Mesenteric fat pad (tissue), 1 donor: Measurements from ENCODE around the gene ENPP3. TPM values are rescaled to one million over a fixed set of nuclear protein-coding genes. Genes with fewer than 3 reads are reported as not detected.
"Not testable (repeated sequence)": the region's sequence is repeated elsewhere in the genome, so short reads cannot be mapped to it uniquely, and the experiment has no call there.

Experiments
- DNase-seq: peaks from one replicate; pipeline ENCODE4 v3.0.0-alpha.2; 2020; ENCODE audit warnings: low spot score
- total RNA-seq: library from RNA; stranded (reverse); fragmentation: NEBNext Ultra II Directional; extraction: Animal tissue kit (Norgen Biotek cat#: 25700); gene quantifications from one replicate; pipeline ENCODE4 v1.2.1, GENCODE V29; 2021
- donor health status: DM: yes; HTN: yes; CAD: no.

ENPP3 gene
- total RNA-seq, 1 donor from 2014 or later = 0.48 TPM

DNA sequence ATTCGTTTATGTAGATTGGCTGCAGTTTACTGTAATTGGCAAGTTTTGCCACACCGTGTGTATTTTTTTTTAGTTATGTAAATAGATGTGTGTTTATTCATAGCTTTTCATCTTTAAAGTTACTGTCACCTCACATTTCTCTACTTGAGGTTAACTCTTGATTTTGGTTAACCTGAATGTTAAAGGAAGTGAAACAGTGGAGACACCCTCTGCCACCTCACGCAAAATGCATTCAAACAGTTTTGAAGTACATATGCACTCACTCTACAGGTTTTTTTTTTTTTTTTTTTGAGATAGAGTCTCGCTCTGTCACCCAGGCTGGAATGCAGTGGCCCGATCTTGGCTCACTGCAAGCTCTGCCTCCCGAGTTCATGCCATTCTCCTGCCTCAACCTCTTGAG, 46.4 kb downstream of the ENPP3 start:
- no peak for DNase-seq

GRCh38 chr6:131685266-131685780, 48.2 kb downstream of the ENPP3 start:
- no peak for DNase-seq

DNA sequence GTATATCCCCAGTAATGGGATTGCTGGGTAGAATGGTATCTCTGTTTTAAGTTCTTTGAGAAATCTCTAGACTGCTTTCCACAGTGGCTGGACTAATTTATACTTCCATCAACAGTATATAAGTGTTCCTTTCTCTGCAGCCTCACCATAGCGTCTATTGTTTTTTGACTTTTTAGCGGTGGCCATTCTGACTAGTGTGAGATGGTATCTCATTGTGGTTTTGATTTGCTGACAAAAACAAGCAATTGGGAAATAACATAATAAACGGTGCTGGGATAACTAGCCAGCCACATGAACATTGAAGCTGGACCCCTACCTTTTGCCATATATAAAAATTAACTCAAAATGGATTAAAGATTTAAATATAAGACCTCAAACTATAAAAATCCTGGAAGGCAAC, 49.9 kb downstream of the ENPP3 start:
- DNase-seq = no peak

DNA sequence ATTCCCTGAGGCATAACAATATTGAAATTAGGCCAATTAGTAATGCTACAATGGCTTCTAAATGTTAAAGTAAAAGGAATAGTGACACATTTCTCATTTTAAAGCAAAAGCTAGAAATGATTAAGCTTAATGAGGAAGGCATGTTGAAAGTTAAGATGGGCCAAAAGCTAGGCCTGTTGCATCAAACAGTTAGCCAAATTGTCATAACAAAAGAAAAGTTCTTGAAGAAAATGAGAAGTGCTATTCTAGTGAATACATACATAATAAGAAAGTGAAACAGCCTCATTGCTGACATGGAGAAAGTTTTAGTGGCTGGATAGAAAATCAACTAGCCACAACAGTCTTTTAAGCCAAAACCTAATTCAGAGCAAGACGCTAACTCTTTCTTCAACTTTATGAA, 51.2 kb downstream of the ENPP3 start:
- no peak for DNase-seq

GRCh38 chr6:131692031-131692430, 54.9 kb downstream of the ENPP3 start:
- no peak for DNase-seq

DNA sequence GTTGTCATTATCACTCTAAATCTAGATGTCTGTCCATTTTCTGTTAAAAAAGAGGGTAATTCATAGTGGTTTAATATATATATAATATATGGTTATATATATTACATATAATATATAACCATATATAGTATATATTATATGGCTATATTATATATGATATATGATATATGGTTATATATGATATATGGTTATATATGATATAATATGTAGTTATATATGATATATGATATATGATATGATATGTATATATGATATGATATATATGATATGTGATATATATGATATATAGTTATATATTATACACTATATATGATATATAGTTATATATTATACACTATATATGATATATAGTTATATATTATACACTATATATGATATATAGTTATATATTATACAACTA, 55.5 kb downstream of the ENPP3 start:
- no peak for DNase-seq

- no peak for DNase-seq
These were observed 56.3 kb downstream of the ENPP3 start for GRCh38 chr6:131693384-131693783.

- DNase-seq = no peak
These were observed 57.8 kb downstream of the ENPP3 start for GRCh38 chr6:131694832-131695426.

DNA sequence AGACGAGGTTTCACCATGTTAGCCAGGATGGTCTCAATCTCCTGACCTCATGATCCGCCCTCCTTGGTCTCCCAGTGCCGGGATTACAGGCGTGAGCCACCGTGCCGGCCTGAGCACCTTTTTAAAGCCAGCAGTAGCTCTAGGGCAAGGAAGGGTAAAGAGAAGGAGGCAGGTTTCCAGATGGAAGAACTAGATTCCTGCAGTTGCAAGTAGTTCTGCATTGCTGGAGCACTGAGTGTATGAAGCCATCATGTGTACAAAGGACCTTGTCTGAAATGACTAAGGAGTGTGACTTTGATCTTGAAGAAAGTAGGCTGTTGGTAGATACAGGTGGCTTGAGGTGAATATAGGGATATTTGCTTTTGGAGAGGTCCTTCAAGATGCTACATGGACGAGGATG, 59.9 kb downstream of the ENPP3 start:
- no peak for DNase-seq

DNA sequence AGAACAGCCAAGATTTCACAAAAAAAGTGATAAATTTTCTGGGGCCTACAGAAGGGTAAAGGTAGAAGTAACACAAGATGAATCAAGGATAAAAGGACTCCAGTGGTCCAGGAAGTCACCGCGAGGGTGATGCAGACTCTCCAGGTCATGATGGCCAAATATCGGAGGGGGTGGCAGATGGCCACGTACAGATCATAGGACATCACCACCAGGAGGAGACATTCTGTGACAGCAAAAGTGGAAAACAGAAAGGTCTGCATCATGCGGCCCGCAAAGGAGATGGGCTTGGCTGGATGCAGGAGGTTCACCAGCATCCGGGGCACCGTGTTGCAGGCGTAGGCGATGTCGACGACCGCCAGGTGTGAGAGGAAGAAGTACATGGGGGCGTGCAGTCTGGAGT, 63.7 kb downstream of the ENPP3 start:
- DNase-seq = not testable (repeated sequence)

DNA sequence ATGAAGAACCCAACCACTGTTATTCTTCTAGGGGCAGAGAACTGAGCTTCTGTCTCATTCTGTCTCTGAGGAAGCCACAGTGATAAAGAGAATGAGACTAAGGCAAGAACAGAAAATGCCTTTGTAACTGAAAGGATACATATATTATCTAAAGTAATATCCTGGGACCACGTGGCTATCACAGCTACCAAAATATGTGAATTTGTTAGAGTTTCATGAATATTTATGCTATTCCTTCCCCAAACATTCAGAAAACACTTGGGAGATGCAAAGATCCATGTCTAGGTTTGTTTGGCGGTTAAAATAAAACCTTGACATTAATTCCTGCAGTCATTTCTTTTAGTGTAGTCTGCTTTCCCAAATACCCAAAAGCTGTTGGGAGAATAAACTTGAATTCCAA, 66.8 kb downstream of the ENPP3 start:
- DNase-seq = not testable (repeated sequence)

DNA sequence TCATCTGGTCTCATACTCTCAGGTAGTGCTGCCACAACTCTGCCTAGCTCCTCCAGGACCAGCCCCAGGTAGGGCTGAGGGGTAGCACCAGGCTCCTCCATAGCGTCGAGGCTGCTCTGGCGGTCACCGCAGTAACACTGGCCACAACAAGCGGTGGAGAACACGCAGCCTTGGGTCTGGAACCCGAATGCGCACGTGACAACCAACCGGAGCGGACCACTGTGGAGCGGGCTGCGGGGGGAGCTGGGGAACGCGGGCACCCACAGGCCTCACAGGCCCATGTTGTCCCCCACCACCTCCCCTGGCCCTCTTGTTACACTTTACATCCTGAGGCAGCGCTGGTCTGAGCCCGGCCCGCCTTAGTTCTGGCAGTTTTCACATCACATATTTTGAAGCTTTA, 73.8 kb downstream of the ENPP3 start, which contains the start of gene CTAGE9:
Gene CTAGE9, minus strand, starts transcription at position 101 of the 400 bp plus-strand sequence. Its CDS starts 0 bp downstream, at position 101.
- DNase-seq = not testable (repeated sequence)

- DNase-seq = not testable (repeated sequence)
These were observed 78.5 kb downstream of the ENPP3 start for GRCh38 chr6:131715567-131715966.

DNA sequence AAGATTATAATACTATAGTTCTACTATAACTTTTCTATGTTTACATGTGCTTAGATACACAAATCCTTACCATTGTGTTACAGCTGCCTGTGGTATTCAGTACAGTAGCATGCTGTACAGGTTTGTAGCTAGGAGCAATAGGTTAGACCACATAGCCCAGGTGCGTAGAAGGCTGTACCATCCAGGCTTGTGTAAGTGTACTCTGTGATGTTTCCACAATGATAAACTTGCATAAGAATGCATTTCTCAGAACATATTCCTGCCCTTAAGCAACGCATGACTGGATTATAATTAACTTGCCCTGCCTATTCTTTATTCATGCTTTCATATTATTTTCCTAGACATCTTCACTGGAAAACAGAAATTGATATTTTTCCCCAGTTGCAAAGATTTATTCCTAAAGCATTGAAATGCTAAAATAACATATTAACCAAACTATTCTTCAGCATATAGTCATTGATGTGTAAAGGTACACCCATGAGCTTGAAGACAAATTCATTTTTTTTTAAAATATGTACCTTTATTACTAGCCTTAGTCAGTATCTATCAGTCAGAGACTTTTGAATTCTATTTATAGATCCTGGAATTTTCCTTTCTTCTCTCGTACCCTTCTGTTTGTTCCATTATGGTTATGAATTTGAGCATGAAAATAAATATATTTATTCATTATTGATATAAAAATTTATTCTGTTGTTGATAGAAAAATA, 80.9 kb downstream of the ENPP3 start:
- no peak for DNase-seq

- DNase-seq = no peak
These were observed 84.1 kb downstream of the ENPP3 start for GRCh38 chr6:131721161-131721560.

GRCh38 chr6:131724114-131724513, 87.0 kb downstream of the ENPP3 start:
- DNase-seq = no peak

DNA sequence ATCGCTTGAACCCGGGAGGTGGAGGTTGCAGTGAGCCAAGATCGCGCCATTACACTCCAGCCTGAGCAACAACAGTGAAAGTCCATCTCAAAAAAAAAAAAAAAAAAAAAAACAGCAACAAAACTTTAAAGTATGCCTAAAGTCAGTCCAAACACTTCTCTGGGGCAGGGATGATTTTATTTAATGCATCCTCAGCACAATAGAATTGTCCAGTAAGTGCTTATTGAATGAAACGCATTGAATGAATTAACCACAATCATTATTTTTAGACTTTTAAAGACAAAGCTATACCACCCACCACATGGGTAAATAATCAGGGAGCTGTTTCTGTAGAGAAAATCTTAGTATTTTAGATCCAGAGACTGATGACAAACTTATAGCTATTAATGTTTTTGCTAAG, 90.4 kb downstream of the ENPP3 start:
- DNase-seq = no peak

DNA sequence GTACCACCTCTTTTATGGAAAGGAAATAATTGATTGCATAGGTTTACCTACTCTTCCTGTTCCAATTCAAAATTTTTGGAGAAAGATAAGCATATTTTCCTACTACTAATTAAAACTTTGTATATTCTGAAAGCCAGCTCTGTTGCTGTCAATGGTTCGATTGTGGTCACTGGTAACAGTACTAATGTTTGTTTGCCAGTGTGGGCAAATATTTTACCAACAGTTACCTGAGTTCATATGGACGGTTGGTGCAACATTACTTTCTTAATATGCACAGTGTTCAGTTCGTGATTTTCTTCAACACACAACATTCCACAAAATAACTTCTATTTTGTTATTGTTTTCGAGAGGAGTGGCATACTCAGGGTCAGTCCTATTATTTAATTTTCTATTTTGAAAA, 90.8 kb downstream of the ENPP3 start:
- DNase-seq = no peak

- DNase-seq = no peak
These were observed 91.3 kb downstream of the ENPP3 start for GRCh38 chr6:131728296-131728939.

DNA sequence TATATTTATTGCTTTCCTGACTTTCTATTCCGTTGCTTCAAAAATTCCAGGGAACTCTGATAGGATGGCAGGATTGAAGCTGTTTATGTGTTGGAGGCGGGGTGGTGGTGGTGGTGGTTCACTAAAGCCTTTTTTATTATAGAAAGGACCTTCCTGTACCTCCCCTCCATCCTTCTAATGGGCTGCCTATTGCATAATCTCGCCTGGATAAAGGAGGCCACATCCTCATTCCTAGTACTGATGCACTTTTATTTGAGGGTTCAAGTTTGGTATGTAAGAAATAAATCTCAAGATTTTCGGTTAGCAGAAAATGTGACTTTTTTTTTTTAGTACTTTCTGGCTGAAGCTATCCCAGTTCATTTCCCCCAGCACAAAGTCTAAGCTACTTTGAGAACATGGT, 92.4 kb downstream of the ENPP3 start:
- DNase-seq = no peak

DNA sequence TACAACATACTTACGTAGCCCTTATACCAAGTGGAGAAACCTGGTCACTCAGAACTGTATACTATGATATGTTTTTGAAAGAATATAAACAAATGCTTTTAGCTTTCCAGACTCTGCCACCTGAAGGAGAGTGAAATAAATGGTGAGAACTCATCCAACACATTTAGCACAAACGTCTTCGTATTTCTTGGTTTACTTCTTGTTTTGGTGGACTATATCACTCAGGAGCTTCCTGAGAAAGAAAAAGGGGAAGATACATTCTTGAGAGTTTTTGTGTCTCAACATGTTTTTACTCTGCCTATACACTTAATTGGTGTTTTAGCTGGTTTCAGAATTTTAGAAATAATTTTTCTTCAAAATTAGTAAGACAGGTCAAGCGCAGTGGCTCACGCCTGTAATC, 93.2 kb downstream of the ENPP3 start:
- no peak for DNase-seq

- no peak for DNase-seq
These were observed 94.1 kb downstream of the ENPP3 start for GRCh38 chr6:131731224-131731623.
